Left ventricle myocardium inferior (tissue), 1 donor: ENCODE data around the gene HRG. TPM values are rescaled to one million over a fixed set of nuclear protein-coding genes. Genes with fewer than 3 reads are reported as not detected.

Source experiments
- DNase-seq: peaks from one replicate; pipeline ENCODE4 v3.0.0-alpha.2; 2020
- H3K27ac ChIP-seq: fragments of 200-600 bp; replicated peaks from 2 replicates; pipeline ENCODE4 v1.8.0; 2021
- H3K27me3 ChIP-seq: fragments of 200-600 bp; 2 replicates; pipeline ENCODE4 v1.8.0; 2021; ENCODE audit warnings: low read depth
- H3K36me3 ChIP-seq: fragments of 200-600 bp; 2 replicates; pipeline ENCODE4 v1.8.0; 2021
- H3K4me1 ChIP-seq: fragments of 200-600 bp; 2 replicates; pipeline ENCODE4 v1.8.0; 2021
- H3K4me3 ChIP-seq: fragments of 200-600 bp; 2 replicates; pipeline ENCODE4 v1.8.0; 2021; ENCODE audit warnings: mild to moderate bottlenecking, moderate library complexity
- H3K9me3 ChIP-seq: fragments of 200-600 bp; replicated peaks from 2 replicates; pipeline ENCODE4 v1.8.0; 2021
- intact Hi-C: fragments of 100-400 bp; cut with micrococcal nuclease; formaldehyde crosslinking; loops from one replicate; pipeline ENCODE4 v1.11.0; 2022
- total RNA-seq: library from RNA; stranded (reverse); fragmentation: NEBNext Ultra II Directional; extraction: Animal tissue kit (Norgen Biotek cat#: 25700); gene quantifications from one replicate; pipeline ENCODE4 v1.2.1, GENCODE V29; 2021
- TF ChIP-seq, protein P1 (sequence below): fragments of 200-600 bp; IDR thresholded peaks from 2 replicates; pipeline ENCODE4 v1.8.0; 2021; ENCODE audit warnings: antibody characterized with exemption, mild to moderate bottlenecking, borderline replicate concordance
- donor health status: DM: no; HTN: yes; CAD: no; lungs with severe emphysema.

HRG gene
- total RNA-seq, 1 donor from 2014 or later: not detected

DNA sequence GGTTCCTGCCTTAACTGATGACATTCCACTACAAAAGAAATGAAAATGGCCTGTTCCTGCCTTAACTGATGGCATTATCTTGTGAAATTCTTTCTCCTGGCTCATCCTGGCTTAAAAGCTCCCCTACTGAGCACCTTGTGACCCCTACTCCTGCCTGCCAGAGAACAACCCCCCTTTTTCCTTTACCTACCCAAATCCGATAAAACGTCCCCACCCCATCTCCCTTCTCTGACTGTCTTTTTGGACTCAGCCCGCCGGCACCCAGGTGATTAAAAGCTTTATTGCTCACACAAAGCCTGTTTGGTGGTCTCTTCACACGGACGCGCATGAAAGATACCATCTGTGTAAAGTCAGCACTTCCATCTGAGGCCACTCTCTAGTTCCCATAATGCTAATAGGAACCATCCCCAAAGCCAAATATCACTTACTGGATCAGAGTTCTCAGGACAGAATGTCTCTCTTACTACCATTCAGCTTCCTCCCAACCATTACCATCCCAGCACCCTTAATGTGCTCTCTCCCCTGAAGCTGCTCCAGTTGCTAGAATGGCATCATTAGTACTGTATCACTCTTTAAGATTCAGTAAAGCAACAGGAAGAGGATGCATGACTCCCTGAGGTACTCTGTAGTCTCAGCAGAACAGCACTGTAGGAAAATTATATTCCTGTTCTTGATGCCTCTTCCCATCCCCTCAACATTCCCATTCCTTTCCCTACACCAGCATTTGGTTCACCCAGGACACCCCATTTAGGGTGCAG, 2.3 kb upstream of the HRG start:
- intact Hi-C loops: no loop called here
- H3K9me3 ChIP-seq: no peaks in the 10 kb centered on the region
- no peaks in the 10 kb centered on the region for H3K4me1 ChIP-seq

DNA sequence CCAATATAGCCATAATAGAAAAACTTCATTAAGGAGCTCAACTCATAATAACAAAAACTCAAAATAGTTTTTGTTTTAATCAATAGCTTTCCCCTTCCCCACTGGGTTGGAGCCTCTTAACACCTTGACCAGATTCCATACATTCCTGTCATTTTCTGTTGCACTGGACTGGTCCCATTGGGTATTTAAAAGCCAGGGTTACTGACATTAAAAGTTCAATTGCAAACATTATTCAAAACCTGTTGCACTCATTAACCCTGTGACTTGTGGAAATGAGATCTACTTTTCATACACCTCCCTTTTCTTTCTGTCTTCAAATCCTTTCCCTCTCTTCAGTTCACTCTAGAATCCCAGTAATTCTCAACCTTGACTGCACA, 1.7 kb upstream of the HRG start:
- H3K27ac ChIP-seq: no peak overlapping the region
- H3K4me1 ChIP-seq: no peaks in the 10 kb centered on the region
- H3K36me3 ChIP-seq: no peaks in the 10 kb centered on the region
- intact Hi-C loops: no loop called here
- no peak for DNase-seq
- peaks cover 50% of the 10 kb centered on the region for H3K27me3 ChIP-seq
- no peak overlapping the region for H3K4me3 ChIP-seq
- H3K9me3 ChIP-seq: no peaks in the 10 kb centered on the region
- TF ChIP-seq, protein P1, sequence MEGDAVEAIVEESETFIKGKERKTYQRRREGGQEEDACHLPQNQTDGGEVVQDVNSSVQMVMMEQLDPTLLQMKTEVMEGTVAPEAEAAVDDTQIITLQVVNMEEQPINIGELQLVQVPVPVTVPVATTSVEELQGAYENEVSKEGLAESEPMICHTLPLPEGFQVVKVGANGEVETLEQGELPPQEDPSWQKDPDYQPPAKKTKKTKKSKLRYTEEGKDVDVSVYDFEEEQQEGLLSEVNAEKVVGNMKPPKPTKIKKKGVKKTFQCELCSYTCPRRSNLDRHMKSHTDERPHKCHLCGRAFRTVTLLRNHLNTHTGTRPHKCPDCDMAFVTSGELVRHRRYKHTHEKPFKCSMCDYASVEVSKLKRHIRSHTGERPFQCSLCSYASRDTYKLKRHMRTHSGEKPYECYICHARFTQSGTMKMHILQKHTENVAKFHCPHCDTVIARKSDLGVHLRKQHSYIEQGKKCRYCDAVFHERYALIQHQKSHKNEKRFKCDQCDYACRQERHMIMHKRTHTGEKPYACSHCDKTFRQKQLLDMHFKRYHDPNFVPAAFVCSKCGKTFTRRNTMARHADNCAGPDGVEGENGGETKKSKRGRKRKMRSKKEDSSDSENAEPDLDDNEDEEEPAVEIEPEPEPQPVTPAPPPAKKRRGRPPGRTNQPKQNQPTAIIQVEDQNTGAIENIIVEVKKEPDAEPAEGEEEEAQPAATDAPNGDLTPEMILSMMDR: no peak

More for the DNA sequence above, 2.3 kb upstream of the HRG start:
- Histone ChIP-seq H3K27ac (no peak overlapping the region), H3K36me3 (no peaks in the 10 kb centered on the region), H3K4me3 (no peak overlapping the region), H3K27me3 (peaks cover 45% of the 10 kb centered on the region)
- no peak for DNase-seq
- TF ChIP-seq, protein P1: no peak

DNA sequence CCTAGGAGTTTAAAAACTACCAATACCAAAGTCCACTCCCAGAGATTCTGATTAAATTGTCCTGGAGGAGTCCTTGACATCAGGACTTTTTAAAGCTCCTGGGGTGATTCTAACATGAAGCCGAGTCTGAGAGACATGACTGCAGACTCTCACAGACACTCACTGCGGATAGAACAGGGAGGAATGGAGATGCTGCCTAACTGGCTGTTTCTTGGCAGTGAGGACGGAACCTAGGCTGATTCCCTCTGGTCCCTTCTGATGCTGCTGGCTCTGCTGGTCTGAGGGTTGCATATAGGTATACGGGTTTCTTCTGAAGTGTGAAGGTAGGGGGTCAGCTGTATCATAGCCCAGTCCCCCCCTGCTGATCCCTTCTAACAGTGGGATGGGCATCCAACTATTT, 1.3 kb upstream of the HRG start:
- no peak overlapping the region for H3K27ac ChIP-seq
- intact Hi-C loops: no loop called here
- H3K27me3 ChIP-seq: peaks cover 50% of the 10 kb centered on the region
- H3K9me3 ChIP-seq: no peaks in the 10 kb centered on the region
- no peak overlapping the region for H3K4me3 ChIP-seq
- no peak for DNase-seq
- no peaks in the 10 kb centered on the region for H3K36me3 ChIP-seq
- no peaks in the 10 kb centered on the region for H3K4me1 ChIP-seq
- TF ChIP-seq, protein P1: no peak

DNA sequence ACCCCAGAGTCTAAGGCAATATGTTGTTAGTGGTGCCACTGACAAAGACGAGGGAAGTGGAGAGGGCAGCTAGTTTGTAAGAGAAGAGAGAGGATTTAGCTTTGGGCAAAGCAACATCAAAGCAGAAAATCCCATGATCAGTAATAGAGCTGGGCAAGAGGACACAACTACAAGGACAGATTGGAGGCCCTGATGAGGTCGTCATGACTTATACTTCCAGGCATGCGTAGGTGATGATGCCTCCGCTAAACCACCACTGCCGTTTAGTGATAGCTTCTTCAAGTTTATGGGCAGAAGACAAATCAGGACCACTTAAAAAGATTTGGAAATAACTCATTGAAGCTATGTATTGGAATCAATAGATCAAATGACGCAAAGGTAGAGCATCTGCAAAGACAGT, 2.6 kb downstream of the HRG start:
- peaks cover 59% of the 10 kb centered on the region for H3K27me3 ChIP-seq
- DNase-seq: no peak
- no peak overlapping the region for H3K27ac ChIP-seq
- no peaks in the 10 kb centered on the region for H3K36me3 ChIP-seq
- intact Hi-C loops: no loop called here
- no peaks in the 10 kb centered on the region for H3K4me1 ChIP-seq
- H3K4me3 ChIP-seq: no peak overlapping the region
- H3K9me3 ChIP-seq: no peaks in the 10 kb centered on the region
- TF ChIP-seq, protein P1: no peak

DNA sequence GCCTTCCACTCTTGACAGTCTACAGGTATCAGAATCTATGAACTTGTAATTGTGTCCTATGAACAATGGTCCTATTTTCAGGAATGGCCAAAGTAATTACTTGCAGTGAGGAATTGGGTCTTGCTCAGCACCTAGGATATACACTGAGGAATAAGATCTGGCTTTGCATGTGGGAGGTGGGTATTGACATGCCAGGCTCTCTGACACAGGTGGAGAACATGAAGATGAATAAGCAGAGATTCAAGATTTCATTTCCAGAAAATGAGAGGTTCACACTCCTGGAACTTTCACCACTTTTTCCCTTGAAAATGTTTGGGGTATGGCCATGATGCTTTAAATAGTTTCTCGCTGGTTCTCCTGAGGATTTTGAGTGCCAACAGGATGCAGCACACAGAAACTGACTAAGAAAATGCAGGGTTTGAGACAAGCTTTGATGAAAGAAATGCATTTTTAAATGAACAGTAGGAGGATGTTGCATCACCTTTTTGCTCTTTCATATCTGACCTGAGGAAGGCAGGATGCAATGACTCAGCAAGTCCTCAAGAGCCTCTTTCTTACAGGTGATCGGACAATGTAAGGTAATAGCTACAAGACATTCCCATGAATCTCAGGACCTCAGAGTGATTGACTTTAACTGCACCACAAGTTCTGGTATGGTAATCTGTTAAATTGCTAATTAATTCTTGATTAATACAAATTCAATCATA, 3.7 kb downstream of the HRG start:
- H3K36me3 ChIP-seq: no peaks in the 10 kb centered on the region
- no peaks in the 10 kb centered on the region for H3K9me3 ChIP-seq
- no peak overlapping the region for H3K4me3 ChIP-seq
- TF ChIP-seq, protein P1: no peak
- intact Hi-C loops: no loop called here
- H3K27me3 ChIP-seq: peaks cover 61% of the 10 kb centered on the region
- DNase-seq: no peak
- H3K4me1 ChIP-seq: no peaks in the 10 kb centered on the region
- H3K27ac ChIP-seq: no peak overlapping the region
